GM18951 (cell line): ENCODE results near the gene SLC39A13.
A peak's percentile ranks its signal among the peaks of the same experiment; 100 is the strongest.

Experiments
- POLR2A ChIP-seq: IDR thresholded peaks from 4 replicates; pipeline ENCODE4 v1.6.1; 2011; ENCODE audit warnings: mild to moderate bottlenecking; ENCODE audit not compliant: insufficient read length, insufficient read depth; ENCODE audit errors: extremely low read depth
- in situ Hi-C: fragments of 300-500 bp; cut with MboI; formaldehyde crosslinking; loops from one replicate; pipeline ENCODE4 v1.12.0; 2022; ENCODE audit warnings: low sequenced_read_pairs, mixed read lengths, inconsistent platforms; ENCODE audit not compliant: unreplicated experiment

The SLC39A13 gene

DNA sequence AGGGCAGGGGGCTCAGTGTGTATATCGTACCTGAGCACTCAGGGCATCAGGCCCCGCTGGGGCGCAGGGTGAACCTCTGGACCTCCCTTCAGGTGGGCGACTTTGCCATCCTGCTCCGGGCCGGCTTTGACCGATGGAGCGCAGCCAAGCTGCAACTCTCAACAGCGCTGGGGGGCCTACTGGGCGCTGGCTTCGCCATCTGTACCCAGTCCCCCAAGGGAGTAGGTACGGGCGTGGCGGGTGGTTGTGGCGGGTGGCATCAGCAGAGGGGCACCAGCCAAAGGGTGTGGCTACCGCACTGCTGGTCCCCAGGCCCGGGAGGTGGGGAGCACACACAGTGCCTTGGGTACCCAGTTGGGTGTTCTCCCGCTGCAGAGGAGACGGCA lies 6.3 kb downstream of the SLC39A13 start:
- in situ Hi-C loops, result no loop called here
- no peak for TF ChIP-seq POLR2A

GRCh38 chr11:47415091-47415854 lies 6.9 kb downstream of the SLC39A13 start:
- in situ Hi-C loops, result no loop called here
- TF ChIP-seq POLR2A, result no peak

DNA sequence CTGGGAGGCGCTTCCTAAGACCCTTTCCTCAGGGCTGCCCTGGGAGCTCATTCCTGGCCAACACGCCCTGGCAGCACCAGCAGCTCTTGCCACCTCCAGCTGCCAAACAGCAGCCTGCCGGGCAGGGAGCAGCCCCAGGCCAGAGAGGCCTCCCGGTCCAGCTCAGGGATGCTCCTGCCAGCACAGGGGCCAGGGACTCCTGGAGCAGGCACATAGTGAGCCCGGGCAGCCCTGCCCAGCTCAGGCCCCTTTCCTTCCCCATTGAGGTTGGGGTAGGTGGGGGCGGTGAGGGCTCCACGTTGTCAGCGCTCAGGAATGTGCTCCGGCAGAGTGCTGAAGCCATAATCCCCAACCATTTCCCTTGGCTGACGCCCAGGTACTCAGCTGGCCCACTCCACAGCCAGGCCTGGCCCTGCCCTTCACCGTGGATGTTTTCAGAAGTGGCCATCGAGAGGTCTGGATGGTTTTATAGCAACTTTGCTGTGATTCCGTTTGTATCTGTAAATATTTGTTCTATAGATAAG lies 7.6 kb downstream of the SLC39A13 start:
- in situ Hi-C loops, result no loop called here
- no peak for TF ChIP-seq POLR2A

DNA sequence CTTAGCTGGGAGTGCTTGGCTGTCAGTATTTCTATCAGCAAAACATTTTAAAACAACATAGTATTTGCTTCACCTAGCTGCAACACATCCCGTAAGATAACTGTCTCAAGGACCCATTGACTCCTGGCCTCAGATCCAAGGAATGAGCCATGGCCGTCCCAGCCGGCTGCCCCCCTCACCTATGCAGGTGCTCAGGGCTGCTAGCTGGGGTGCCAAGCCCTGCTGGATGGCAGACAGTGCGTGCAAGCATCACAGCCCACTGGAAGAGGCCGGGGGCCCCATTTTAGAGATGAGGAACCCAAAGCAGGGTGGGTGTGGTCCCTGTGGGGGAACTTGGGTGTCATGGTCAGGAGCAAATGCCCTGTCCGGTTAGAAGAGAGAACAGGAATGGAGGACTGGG lies 9.3 kb downstream of the SLC39A13 start:
- no peak for TF ChIP-seq POLR2A
- in situ Hi-C loops, result no loop called here

DNA sequence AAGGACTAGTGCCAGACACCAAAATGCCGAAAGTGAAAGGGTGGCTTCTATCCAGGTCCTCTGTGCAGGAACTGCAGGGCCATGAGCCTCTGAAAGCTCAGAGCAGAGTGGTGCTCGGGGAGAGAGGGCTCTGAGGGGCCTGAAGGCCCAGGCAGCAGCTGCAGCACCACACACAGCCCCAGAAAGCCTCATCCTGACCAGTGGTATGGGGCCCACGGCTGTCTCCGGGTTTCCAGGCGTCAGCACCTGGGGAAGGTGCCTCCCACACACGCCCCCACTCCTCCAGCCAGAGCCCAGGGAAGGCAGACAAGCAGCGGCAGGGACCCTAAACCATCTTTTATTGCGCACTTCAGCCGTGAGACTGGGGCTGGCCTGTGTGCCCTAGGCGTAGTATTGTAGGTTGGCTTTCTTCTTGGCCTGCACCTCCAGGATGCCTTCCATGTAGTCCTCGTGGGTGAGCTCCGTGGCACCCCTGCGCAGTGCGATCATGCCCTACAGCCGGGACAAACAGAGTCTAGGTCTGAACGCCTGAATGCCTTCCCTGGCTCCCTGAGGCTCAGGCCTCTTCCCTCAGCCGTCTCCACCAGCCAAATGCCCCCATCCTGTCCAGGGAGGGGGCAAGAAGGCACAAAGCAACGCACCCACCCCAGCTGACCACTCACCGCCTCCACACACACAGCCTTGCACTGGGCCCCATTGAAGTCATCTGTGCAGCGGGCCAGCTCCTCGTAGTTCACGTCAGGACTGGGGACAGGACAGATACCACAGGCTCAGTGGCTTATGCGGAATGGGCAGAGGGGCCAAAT lies 10.3 kb downstream of the SLC39A13 start:
- TF ChIP-seq POLR2A, result peak; percentile 6
- in situ Hi-C loops, result no loop called here

DNA sequence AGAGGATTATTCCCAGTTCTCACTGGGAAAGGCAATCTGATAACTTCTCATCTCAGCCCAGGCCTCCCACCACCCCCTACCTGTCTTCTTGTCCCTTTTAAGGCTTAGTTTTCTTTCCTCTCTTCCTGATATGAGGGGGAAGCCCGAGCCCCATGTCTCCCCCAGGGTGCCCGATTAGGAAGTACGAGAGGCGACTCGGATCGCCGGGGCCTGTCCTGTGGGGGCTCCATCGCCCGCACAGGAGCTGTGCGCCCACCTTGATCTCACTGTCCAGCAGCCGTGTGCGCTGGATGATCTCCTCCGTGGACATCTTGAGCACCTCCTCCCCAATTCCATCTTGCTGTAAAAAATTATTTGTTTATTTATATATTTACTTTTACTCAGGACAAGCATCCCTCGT lies 17.2 kb downstream of the SLC39A13 start:
- in situ Hi-C loops, result no loop called here
- no peak for TF ChIP-seq POLR2A

GRCh38 chr11:47426062-47426956 lies 17.9 kb downstream of the SLC39A13 start, which contains the start of gene PSMC3:
TSS of gene PSMC3 (minus strand) at chr11:47426439. CDS start at chr11:47426279, 160 bp downstream.
- in situ Hi-C loops, result no loop called here
- TF ChIP-seq POLR2A, result peak; percentile 82

DNA sequence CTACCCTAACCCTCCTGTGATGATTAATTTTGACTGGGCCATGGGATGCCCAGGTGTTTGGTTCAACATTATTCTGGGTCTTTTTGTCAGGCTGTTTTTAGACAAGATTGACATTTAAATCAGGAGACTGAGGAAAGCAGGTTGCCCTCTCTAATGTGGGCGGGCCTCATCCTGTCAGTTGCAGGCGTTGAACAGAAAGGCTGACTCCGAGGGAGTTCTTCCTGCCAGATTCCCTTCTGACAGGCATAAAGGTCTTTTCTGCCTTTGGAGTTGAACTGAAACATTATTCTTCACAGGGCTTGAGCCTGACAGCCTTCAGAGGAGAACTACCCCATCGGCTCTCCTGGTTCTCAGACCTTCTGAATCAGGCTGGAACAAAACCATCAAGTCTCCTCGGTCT lies 22.1 kb downstream of the SLC39A13 start:
- TF ChIP-seq POLR2A, result no peak
- in situ Hi-C loops, result no loop called here

DNA sequence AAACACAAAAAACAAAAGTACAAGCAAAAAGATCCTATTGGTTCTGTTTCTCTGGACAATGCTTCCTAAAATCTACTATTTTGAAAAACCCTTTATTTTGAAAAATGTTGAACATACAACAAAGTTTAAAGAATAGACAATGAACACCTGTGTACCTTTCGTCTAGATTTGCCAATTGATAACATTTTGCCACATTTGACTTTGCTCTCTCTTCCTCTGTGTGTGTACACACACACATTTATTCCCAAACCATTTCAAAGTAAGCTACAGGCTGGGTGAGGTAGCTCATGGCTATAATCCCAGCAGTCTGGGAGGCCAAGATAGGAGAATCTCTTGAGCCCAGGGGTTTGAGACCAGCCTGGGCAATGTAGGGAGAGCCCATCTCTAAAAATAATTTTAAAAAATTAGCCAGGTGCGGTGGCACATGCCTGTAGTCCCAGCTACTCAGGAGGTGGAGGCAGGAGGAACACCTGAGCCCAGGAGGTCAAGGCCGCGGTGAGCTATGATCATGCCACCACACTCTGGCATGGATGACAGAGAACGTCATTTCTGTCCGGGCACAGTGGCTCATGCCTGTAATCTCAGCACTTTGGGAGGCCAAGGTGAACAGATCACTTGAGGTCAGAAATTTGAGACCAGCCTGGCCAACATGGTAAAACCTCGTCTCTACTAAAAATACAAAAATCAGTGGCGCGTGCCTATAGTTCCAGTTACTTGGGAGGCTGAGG lies 23.1 kb downstream of the SLC39A13 start:
- in situ Hi-C loops, result no loop called here
- TF ChIP-seq POLR2A, result no peak

DNA sequence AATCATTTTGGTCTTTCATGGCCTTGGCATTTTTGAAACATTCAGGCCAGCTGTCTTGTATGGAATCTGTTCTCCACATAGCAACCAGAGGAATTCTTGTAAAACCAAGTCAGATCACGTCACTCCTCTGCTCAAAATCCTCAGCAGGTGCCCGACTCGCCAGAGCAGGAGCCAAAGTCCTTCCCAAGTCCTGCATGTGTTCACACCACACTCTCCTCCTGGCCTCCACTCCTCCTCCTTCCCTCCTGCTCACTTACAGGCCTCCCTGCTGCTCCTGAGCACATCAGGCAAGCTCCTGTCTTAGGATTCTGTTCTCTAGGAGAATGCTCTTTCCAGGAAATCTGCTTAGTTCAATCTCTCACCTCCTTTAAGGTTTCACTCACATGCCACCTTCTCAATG lies 24.8 kb downstream of the SLC39A13 start:
- TF ChIP-seq POLR2A, result no peak
- in situ Hi-C loops, result no loop called here

GRCh38 chr11:47434011-47434786 lies 25.8 kb downstream of the SLC39A13 start:
- in situ Hi-C loops, result no loop called here
- TF ChIP-seq POLR2A, result no peak
